Activated CD4-positive, alpha-beta memory T cell treated with anti-CD3 and anti-CD28 coated beads for 36 hours (primary cell): ENCODE measurements around the gene COL18A1. TPM values are rescaled to one million over a fixed set of nuclear protein-coding genes. Genes with fewer than 3 reads are reported as not detected.
"Not testable (repeated sequence)": the region's sequence is repeated elsewhere in the genome, so short reads cannot be mapped to it uniquely, and the experiment has no call there.

ENCODE experiments used
- CTCF ChIA-PET: fragments of 350-600 bp; sonication (Branson Sonifier 250); formaldehyde crosslinking; loops from one replicate; lab custom pipeline; 2021; ENCODE audit warnings: antibody characterized with exemption, inconsistent platforms; lab: Charles Lee
- POLR2A ChIA-PET: fragments of 350-600 bp; sonication (Branson Sonifier 250); formaldehyde crosslinking; loops from one replicate; lab custom pipeline; 2021; ENCODE audit warnings: antibody characterized with exemption; lab: Charles Lee
- DNase-seq: peaks from one replicate; pipeline ENCODE4 v3.0.0-alpha.2; 2020
- H3K27ac Mint-ChIP-seq: one replicate; pipeline ENCODE4 v1.8.0; 2021; ENCODE audit warnings: mixed read lengths
- H3K27me3 Mint-ChIP-seq: one replicate; pipeline ENCODE4 v1.8.0; 2021; ENCODE audit warnings: mixed read lengths
- H3K36me3 Mint-ChIP-seq: one replicate; pipeline ENCODE4 v1.8.0; 2021; ENCODE audit warnings: mixed read lengths
- H3K4me1 Mint-ChIP-seq: one replicate; pipeline ENCODE4 v1.8.0; 2021; ENCODE audit warnings: low read depth, mixed read lengths
- H3K4me3 Mint-ChIP-seq: one replicate; pipeline ENCODE4 v1.8.0; 2021; ENCODE audit warnings: mild to moderate bottlenecking, mixed read lengths
- H3K9me3 Mint-ChIP-seq: one replicate; pipeline ENCODE4 v1.8.0; 2021; ENCODE audit warnings: mixed read lengths
- intact Hi-C: fragments of 100-400 bp; cut with micrococcal nuclease; formaldehyde crosslinking; loops from one replicate; pipeline ENCODE4 v1.15.1; 2023
- total RNA-seq, 2 experiments: library from RNA; stranded (reverse); gene quantifications; one replicate each; pipeline ENCODE4 v1.2.3, GENCODE V29; 2021

Gene COL18A1
- total RNA-seq, 2 experiments from 2014 or later, result 4.5 TPM

DNA sequence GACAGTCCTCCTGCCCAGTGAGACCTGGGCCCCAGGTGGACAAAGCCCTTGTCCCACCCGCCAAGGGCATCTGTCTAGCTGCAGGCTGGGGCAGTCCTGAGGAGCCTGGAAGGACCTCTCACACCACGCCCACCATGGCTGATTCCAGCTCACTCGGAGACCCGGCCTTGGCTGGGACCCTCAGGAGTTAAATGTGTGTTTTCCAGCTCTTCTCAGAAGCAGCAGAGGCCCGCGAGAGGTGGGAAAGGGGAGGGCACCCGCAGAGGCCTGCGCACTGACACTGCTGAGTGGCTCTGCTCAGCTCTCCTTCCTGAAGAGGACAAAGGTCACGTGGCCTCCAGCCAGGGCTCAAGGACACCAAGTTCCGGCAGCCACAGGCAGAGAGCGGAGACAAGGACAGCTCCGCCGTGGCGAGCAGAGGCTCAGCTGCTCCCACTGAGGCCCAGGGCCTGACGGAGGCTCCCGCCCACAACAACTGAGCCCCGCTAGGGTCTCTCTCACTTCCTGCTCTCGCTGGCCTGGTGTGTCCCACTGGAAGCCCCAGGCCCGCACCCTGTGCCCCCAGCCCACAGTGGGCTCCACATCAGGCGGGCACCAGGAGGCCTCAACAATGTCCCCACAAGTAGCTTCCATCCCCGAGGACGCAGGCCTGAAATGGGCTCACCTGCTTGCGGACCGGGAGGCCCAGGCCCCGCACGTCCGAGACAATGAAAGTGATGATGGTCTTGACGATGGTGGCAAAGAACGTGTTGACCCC, 120.4 kb downstream of the COL18A1 start:
- Mint-ChIP-seq H3K27ac (no peak overlapping the region), H3K36me3 (peaks cover 45% of the 10 kb centered on the region)
- CTCF ChIA-PET, result no interaction called here

DNA sequence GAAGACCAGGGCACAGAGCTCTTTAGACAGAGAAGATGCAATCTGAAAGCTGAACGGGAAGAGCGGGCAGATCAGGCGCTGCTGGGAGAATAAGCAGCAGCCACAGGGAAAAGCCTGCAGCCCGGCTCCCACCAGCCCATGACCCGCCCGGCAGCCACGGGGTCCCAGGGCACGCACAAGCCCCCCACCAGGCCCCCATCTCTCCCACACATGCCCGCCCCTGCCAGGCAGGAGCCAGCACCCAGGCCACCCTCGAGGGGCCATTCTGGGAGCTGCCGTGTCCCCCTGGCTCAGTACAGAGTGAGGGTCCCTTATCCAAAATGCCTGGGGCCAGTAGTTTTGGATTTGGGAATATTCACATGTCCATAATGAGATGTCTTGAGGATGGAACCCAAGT, 120.9 kb downstream of the COL18A1 start:
- ChIA-PET POLR2A (no interaction called here), CTCF (no interaction called here)
- no peak overlapping the region for H3K27ac Mint-ChIP-seq
- peaks cover 14% of the 10 kb centered on the region for H3K9me3 Mint-ChIP-seq
- H3K27me3 Mint-ChIP-seq, result no peaks in the 10 kb centered on the region
- DNase-seq, result no peak
- no peak overlapping the region for H3K4me3 Mint-ChIP-seq
- peaks cover 39% of the 10 kb centered on the region for H3K36me3 Mint-ChIP-seq
- intact Hi-C loops, result no loop called here
- H3K4me1 Mint-ChIP-seq, result no peaks in the 10 kb centered on the region

More for the DNA sequence above, 120.4 kb downstream of the COL18A1 start:
- intact Hi-C loops, result no loop called here
- Mint-ChIP-seq H3K27me3 (no peaks in the 10 kb centered on the region), H3K4me1 (no peaks in the 10 kb centered on the region), H3K4me3 (no peak overlapping the region), H3K9me3 (peaks cover 20% of the 10 kb centered on the region)
- POLR2A ChIA-PET, result no interaction called here
- DNase-seq, result no peak

DNA sequence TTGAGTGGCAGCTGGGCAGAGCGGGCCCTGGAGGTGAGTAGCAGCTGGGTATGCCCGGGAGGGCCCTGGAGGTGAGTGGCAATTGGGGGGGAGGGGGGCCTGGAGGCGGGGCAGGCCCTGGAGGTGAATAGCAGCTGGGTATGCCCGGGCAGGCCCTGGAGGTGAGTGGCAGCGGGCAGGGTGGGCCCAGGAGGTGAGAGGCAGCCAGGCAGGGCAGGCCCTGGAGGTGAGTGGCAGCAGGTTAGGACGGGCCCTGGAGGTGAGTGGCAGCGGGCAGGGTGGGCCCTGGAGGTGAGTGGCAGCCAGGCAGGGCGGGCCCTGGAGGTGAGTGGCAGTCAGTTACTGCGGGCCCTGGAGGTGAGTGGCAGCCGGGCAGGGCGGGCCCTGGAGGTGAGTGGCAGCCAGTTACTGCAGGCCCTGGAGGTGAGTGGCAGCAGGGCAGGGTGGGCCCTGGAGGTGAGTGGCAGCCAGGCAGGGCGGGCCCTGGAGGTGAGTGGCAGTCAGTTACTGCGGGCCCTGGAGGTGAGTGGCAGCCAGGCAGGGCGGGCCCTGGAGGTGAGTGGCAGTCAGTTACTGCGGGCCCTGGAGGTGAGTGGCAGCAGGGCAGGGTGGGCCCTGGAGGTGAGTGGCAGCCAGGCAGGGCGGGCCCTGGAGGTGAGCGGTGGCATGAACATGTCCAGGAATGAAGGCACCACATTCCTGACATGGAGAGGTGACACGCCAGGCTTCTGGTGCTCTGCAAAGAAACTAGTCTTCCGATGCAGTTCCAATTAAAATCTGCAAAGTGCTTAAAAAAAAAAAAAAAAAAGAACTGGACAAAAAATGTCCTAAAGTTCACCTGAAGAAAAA, 122.4 kb downstream of the COL18A1 start:
- H3K27me3 Mint-ChIP-seq, CTCF ChIA-PET, H3K27ac Mint-ChIP-seq, DNase-seq, H3K4me1 Mint-ChIP-seq, intact Hi-C loops, H3K9me3 Mint-ChIP-seq, H3K4me3 Mint-ChIP-seq: not testable (repeated sequence)
- POLR2A ChIA-PET, result interaction anchor here (1.0 kb wide), 1 partner anchor 12 kb away, joined by 3 read pairs; no protein-coding TSS in a partner anchor
- H3K36me3 Mint-ChIP-seq, result peaks cover 31% of the 10 kb centered on the region

DNA sequence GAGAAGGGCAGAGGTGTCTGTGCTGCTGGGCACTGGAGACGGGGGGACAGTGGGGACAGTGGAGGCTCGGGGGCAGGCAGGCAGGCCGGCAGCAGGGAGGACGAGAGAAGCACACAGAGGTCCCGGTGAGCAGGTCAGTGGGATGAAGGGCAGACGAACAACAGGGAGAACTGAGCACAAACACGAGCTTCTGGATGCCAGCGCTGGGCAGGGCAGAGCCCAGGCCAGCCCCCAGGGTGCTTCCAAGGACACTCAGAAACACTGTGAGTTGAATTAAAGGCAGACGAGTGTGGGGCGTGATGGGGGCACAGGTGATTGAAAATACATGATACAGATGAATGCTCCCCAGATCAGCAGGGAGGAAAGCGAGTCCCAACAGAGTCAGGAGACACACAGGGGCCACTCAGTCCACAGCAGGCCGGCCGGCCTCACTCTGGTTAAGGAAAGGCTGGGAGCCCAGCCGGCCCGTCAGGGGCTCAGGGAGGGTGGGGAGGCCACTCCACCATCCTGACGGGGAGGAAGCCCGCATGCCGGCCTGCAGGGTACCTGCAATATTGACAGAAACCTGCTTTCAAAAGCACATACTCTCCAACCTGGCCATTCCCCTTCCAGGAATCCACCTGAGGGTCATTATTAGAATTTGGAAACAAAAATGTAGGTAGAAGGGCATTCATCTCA, 123.2 kb downstream of the COL18A1 start:
- no peak overlapping the region for H3K4me3 Mint-ChIP-seq
- no peak overlapping the region for H3K27ac Mint-ChIP-seq
- H3K27me3 Mint-ChIP-seq, result no peaks in the 10 kb centered on the region
- POLR2A ChIA-PET, result no interaction called here
- CTCF ChIA-PET, result no interaction called here
- DNase-seq, result no peak
- intact Hi-C loops, result no loop called here
- no peaks in the 10 kb centered on the region for H3K9me3 Mint-ChIP-seq
- H3K36me3 Mint-ChIP-seq, result peaks cover 23% of the 10 kb centered on the region
- H3K4me1 Mint-ChIP-seq, result peaks cover 2% of the 10 kb centered on the region

DNA sequence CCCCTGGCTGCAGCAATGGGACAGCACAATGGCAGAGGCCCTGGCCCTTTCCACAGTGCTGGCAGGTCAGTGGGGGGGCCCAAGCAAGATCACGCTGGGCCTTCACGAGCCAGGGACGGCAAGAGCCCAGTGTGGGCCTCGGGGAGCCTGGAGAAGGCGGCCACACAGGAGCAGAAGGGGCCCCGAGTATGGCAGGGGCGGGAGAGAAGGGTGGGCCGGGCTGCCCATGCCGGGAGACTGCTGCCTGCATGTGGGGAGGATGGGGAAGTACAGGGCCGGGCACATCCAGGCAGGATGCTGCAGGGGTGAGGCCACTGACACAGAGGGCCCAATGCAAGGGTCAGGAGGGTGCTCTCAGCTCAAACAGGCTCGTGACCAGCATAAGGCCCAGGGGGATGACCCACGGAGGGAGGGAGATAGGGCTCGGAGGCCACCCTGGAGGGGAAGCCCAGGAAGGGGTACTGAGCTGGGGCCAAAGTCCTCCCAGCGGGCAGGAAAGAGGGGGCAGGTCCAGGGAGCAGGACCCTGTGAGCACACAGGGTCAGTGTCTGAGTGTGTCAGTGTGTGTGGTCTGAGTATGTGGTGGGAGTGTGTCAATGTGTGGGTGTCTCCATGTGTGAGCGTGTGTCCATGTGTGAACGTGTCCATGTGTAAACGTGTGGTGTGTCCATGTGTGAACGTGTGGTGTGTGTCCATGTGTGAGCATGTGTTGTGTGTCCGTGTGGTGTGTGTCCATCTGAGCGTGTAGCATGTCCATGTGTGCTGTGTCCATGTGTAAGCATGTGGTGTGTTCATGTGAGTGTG, 124.2 kb downstream of the COL18A1 start:
- POLR2A ChIA-PET, result no interaction called here
- no peaks in the 10 kb centered on the region for H3K9me3 Mint-ChIP-seq
- no peaks in the 10 kb centered on the region for H3K27me3 Mint-ChIP-seq
- no peak overlapping the region for H3K4me3 Mint-ChIP-seq
- DNase-seq, result no peak
- intact Hi-C loops, result no loop called here
- peaks cover 4% of the 10 kb centered on the region for H3K4me1 Mint-ChIP-seq
- peaks cover 18% of the 10 kb centered on the region for H3K36me3 Mint-ChIP-seq
- H3K27ac Mint-ChIP-seq, result no peak overlapping the region
- CTCF ChIA-PET, result no interaction called here

DNA sequence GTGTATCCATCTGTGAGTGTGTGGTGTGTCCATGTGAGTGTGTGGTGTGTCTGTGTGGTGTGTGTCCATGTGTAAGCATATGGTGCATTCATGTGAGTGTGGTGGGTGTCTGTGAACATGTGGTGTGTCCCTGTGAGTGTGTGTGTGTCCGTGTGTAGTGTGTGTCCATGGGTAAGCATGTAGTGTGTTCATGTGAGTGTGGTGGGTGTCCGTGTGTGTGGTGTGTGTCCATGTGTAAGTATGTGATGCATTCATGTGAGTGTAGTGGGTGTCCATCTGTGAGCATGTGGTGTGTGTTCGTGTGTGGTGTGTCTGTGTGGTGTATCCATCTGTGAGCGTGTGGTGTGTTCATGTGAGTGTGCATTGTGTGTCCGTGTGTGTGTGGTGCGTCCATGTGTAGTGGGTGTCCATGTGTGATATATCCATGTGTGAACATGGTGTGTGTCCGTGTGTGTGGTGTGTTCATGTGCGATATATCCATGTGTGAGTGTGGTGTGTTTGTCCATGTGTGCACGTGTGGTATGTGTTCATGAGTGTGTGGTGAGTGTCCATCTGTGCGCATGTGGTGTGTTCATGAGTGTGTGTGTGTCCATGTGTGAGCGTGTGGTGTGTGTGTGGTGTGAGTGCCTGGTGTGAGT, 124.9 kb downstream of the COL18A1 start:
- no peaks in the 10 kb centered on the region for H3K27me3 Mint-ChIP-seq
- intact Hi-C loops, result no loop called here
- H3K4me1 Mint-ChIP-seq, result peaks cover 6% of the 10 kb centered on the region
- H3K36me3 Mint-ChIP-seq, result peaks cover 18% of the 10 kb centered on the region
- H3K4me3 Mint-ChIP-seq, result no peak overlapping the region
- H3K27ac Mint-ChIP-seq, result no peak overlapping the region
- POLR2A ChIA-PET, result no interaction called here
- H3K9me3 Mint-ChIP-seq, result no peaks in the 10 kb centered on the region
- no peak for DNase-seq
- CTCF ChIA-PET, result no interaction called here

DNA sequence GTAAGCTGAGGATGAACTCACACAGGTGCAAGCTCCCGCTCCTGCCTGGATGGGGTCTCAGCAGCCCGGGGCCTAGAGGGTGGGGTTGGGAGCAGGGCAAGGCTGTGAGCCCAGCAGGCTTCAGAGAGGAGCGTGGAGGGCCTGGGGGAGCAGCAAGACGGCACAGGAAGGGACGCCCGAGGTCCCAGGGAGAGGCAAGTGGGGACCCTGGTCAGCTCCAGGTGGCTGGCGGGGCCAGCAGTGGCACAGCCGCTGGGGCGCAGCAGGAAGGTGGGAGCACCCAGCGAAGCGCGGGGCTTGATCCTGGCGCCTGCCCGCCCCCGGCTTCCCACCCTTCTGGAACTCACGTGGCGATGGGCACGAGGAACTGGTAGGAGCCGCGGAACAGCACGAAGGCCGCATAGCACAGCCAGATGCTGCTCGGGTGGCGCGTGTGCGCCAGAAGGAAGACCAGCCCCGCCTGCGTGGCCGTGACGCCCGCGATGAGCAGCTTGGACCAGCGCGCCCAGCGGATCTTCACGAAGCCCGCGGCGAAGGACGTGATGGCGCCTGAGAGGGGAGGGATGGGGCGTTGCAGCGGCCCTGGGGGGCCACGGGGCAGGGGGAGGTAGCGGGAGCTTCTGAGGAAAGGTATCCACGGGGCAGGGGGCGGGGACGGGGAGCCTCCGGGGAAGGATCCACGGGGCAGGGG, 125.6 kb downstream of the COL18A1 start:
- H3K4me3 Mint-ChIP-seq, result no peak overlapping the region
- POLR2A ChIA-PET, result no interaction called here
- no peak overlapping the region for H3K27ac Mint-ChIP-seq
- CTCF ChIA-PET, result no interaction called here
- no peaks in the 10 kb centered on the region for H3K9me3 Mint-ChIP-seq
- H3K36me3 Mint-ChIP-seq, result peaks cover 21% of the 10 kb centered on the region
- H3K4me1 Mint-ChIP-seq, result peaks cover 6% of the 10 kb centered on the region
- H3K27me3 Mint-ChIP-seq, result no peaks in the 10 kb centered on the region
- intact Hi-C loops, result no loop called here
- no peak for DNase-seq

DNA sequence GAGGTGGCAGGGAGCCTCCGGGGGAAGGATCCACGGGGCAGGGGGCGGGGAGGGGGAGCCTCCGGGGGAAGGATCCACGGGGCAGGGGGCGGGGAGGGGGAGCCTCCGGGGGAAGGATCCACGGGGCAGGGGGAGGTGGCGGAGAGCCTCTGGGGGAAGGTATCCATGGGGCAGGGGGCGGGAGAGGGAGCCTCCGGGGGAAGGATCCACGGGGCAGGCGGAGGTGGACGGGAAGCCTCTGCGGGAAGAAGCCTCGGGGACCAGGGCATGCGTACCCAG, 126.1 kb downstream of the COL18A1 start:
- H3K4me1 Mint-ChIP-seq, H3K9me3 Mint-ChIP-seq, H3K27me3 Mint-ChIP-seq, H3K27ac Mint-ChIP-seq, H3K4me3 Mint-ChIP-seq, DNase-seq, intact Hi-C loops, CTCF ChIA-PET: not testable (repeated sequence)
- POLR2A ChIA-PET, result interaction anchor here (1.3 kb wide), 1 partner anchor 10 kb away, joined by 5 read pairs; no protein-coding TSS in a partner anchor
- peaks cover 20% of the 10 kb centered on the region for H3K36me3 Mint-ChIP-seq

DNA sequence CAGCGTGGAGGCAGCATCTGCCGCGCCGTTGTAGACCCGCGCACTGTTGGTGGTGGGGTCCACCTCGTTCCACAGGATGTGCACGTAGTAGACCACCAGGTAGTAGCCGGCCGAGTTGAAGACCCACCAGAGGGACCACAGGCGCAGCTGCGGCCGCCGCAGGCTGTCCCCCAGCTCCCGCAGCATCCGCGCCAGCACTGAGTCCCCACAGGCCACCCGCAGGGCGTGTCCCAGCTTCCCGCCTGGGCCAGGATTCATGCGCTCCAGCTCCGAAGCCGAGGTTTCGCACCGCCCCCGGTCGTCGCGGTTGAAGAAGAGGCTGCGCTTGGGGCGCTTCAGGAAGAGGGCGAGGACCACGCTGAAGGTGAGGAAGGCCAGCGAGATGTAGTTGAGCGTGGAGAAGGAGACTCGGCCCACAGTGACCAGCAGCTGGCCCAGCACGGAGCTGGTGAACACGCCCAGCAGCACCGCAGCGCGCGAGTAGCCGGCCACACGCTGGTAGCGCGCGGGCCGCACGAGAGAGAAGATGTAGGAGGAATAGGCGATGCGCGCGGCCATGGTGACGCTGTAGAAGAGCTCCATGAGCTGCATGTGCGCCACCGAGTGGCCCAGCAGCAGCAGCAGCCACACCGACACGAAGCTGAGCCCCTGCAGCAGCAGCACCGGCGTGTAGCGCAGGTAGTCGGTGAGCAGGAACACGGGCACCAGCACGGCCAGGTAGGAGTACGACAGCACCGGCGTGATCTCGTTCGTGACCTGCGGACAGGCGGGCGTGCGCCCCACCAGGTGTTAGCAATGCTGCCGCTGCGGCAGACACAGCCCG, 126.6 kb downstream of the COL18A1 start:
- intact Hi-C loops, result no loop called here
- CTCF ChIA-PET, result no interaction called here
- Mint-ChIP-seq H3K27me3 (no peaks in the 10 kb centered on the region), H3K36me3 (peaks cover 25% of the 10 kb centered on the region), H3K4me1 (peaks cover 6% of the 10 kb centered on the region), H3K9me3 (no peaks in the 10 kb centered on the region), H3K27ac (no peak overlapping the region), H3K4me3 (no peak overlapping the region)
- DNase-seq, result no peak
- POLR2A ChIA-PET, result interaction anchor here (1.3 kb wide), 1 partner anchor 9 kb away, joined by 5 read pairs; no protein-coding TSS in a partner anchor

DNA sequence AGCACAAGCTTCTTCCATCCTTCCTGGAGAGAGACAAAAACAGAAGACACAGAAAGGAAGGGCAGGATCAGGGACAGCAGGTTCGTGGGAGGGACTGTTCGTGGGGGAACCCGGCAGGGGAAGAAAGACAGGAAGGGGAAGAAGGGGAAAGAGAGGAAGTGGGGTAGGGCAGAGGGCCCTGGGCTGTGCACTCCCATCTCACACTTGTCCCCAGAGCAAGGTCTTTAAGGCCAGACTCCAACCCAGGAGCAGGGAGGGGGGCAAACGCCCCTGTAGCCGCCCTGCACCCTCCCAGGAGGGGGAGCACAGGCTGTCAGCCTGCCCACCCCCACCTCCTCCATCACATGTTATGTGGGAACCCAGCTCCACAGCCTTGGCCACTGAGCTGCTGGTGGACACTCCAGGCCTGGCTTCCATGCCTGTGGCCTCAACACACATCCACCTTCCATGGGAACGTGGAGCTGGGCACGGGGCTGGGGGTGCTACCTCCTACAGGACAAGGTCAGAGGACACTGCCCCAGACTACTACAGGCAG, 127.9 kb downstream of the COL18A1 start:
- POLR2A ChIA-PET, result no interaction called here
- H3K4me3 Mint-ChIP-seq, result no peak overlapping the region
- CTCF ChIA-PET, result no interaction called here
- no peak for DNase-seq
- H3K4me1 Mint-ChIP-seq, result peaks cover 6% of the 10 kb centered on the region
- H3K27ac Mint-ChIP-seq, result no peak overlapping the region
- no peaks in the 10 kb centered on the region for H3K9me3 Mint-ChIP-seq
- H3K36me3 Mint-ChIP-seq, result peaks cover 24% of the 10 kb centered on the region
- intact Hi-C loops, result no loop called here
- no peaks in the 10 kb centered on the region for H3K27me3 Mint-ChIP-seq
